GM23338 (cell line): ENCODE results near the gene GRIN2B. TPM values are rescaled to one million over a fixed set of nuclear protein-coding genes. Genes with fewer than 3 reads are reported as not detected.

Experiments
- ATAC-seq: fragments of 200-7000 bp; cut with Tn5 transposase; 3 replicates; pipeline ENCODE4 v1.9.1; 2020
- DNase-seq: peaks from one replicate; pipeline ENCODE4 v3.0.0-alpha.2; 2015; ENCODE audit warnings: low spot score
- H2AFZ ChIP-seq: fragments of 200-600 bp; sonication (generic); 2 replicates; pipeline ENCODE4 v1.8.0; 2016; ENCODE audit warnings: antibody characterized with exemption, mild to moderate bottlenecking, moderate library complexity
- H3F3A ChIP-seq: fragments of 200-600 bp; sonication (generic); replicated peaks from 2 replicates; pipeline ENCODE4 v1.8.0; 2017; ENCODE audit warnings: antibody characterized with exemption, mixed run types, low read depth
- H3K27ac ChIP-seq: fragments of 200-600 bp; sonication (generic); 2 replicates; pipeline ENCODE4 v1.6.1; 2016; ENCODE audit warnings: low read depth
- H3K27me3 ChIP-seq: fragments of 200-600 bp; sonication (generic); 2 replicates; pipeline ENCODE4 v1.8.0; 2016; ENCODE audit warnings: mild to moderate bottlenecking, mixed run types, moderate library complexity; ENCODE audit not compliant: insufficient read depth
- H3K36me3 ChIP-seq: fragments of 200-600 bp; sonication (generic); 2 replicates; pipeline ENCODE4 v1.8.0; 2016; ENCODE audit warnings: mild to moderate bottlenecking; ENCODE audit not compliant: insufficient read depth
- H3K4me1 ChIP-seq: fragments of 200-600 bp; sonication (generic); 2 replicates; pipeline ENCODE4 v1.8.0; 2016; ENCODE audit warnings: mild to moderate bottlenecking, moderate library complexity; ENCODE audit not compliant: insufficient read depth
- H3K4me2 ChIP-seq: fragments of 200-600 bp; sonication (generic); 2 replicates; pipeline ENCODE4 v1.7.1; 2017; ENCODE audit warnings: mixed run types
- H3K4me3 ChIP-seq: fragments of 200-600 bp; sonication (generic); 2 replicates; pipeline ENCODE4 v1.6.1; 2016; ENCODE audit warnings: mixed run types
- H3K79me2 ChIP-seq: fragments of 200-600 bp; sonication (generic); replicated peaks from 2 replicates; pipeline ENCODE4 v1.8.0; 2017; ENCODE audit warnings: mild to moderate bottlenecking; ENCODE audit not compliant: insufficient read depth
- H3K9me2 ChIP-seq: fragments of 200-600 bp; sonication (generic); 2 replicates; pipeline ENCODE4 v1.8.0; 2017; ENCODE audit not compliant: insufficient read depth
- H4K20me1 ChIP-seq: fragments of 200-600 bp; sonication (generic); replicated peaks from 2 replicates; pipeline ENCODE4 v1.8.0; 2017; ENCODE audit warnings: mild to moderate bottlenecking; ENCODE audit not compliant: insufficient read depth
- H3K27ac Mint-ChIP-seq: 2 replicates; pipeline ENCODE4 v1.8.0; 2020; ENCODE audit warnings: inconsistent platforms, mild to moderate bottlenecking, moderate library complexity, mixed read lengths
- H3K27me3 Mint-ChIP-seq: 3 replicates; pipeline ENCODE4 v1.8.0; 2022; ENCODE audit warnings: low read depth, mild to moderate bottlenecking, moderate library complexity, mixed read lengths, inconsistent platforms; ENCODE audit not compliant: insufficient read depth, poor library complexity
- H3K36me3 Mint-ChIP-seq: 3 replicates; pipeline ENCODE4 v1.8.0; 2021; ENCODE audit warnings: low read depth, mild to moderate bottlenecking, inconsistent platforms, moderate library complexity, mixed read lengths
- H3K4me1 Mint-ChIP-seq: 3 replicates; pipeline ENCODE4 v1.8.0; 2020; ENCODE audit warnings: mild to moderate bottlenecking, inconsistent platforms, mixed read lengths
- H3K4me3 Mint-ChIP-seq: 3 replicates; pipeline ENCODE4 v1.8.0; 2021; ENCODE audit warnings: moderate library complexity, mild to moderate bottlenecking, inconsistent platforms, mixed read lengths
- H3K9me3 Mint-ChIP-seq: 3 replicates; pipeline ENCODE4 v1.8.0; 2020; ENCODE audit warnings: moderate library complexity, mild to moderate bottlenecking, inconsistent platforms, mixed read lengths
- CREB1 ChIP-seq: fragments of 250-450 bp; sonication (Bioruptor Pico); IDR thresholded peaks from 2 replicates; pipeline ENCODE4 v1.5.0; 2020; ENCODE audit warnings: low read depth, mild to moderate bottlenecking, moderate library complexity
- ETS1 ChIP-seq: IDR thresholded peaks from 2 replicates; pipeline ENCODE4 v1.6.1; 2016; ENCODE audit warnings: antibody characterized with exemption
- EZH2 ChIP-seq: fragments of 200-600 bp; sonication (generic); IDR thresholded peaks from one replicate; pipeline ENCODE4 v1.8.0; 2017; ENCODE audit warnings: antibody characterized with exemption, mild to moderate bottlenecking, low read depth; ENCODE audit not compliant: unreplicated experiment
- EZH2phosphoT487 ChIP-seq: fragments of 200-600 bp; sonication (generic); IDR thresholded peaks from one replicate; pipeline ENCODE4 v1.8.1; 2018; ENCODE audit warnings: antibody characterized with exemption; ENCODE audit not compliant: unreplicated experiment
- JUNB ChIP-seq: IDR thresholded peaks from one replicate; pipeline ENCODE4 v1.6.1; 2016; ENCODE audit warnings: antibody characterized with exemption; ENCODE audit not compliant: unreplicated experiment
- NANOG ChIP-seq: IDR thresholded peaks from 2 replicates; pipeline ENCODE4 v1.6.1; 2016; ENCODE audit warnings: antibody characterized with exemption, borderline replicate concordance
- POLR2AphosphoS5 ChIP-seq: IDR thresholded peaks from 2 replicates; pipeline ENCODE4 v1.6.1; 2016; ENCODE audit warnings: antibody characterized with exemption, low read depth
- REST ChIP-seq: IDR thresholded peaks from one replicate; pipeline ENCODE4 v1.6.1; 2018; ENCODE audit warnings: antibody characterized with exemption; ENCODE audit not compliant: unreplicated experiment
- ZNF114 ChIP-seq: fragments of 250-450 bp; sonication (Bioruptor Pico); IDR thresholded peaks from 2 replicates; pipeline ENCODE4 v1.5.0; 2020; ENCODE audit warnings: mild to moderate bottlenecking, moderate library complexity
- ZNF462 ChIP-seq: fragments of 250-450 bp; sonication (Bioruptor Pico); IDR thresholded peaks from 2 replicates; pipeline ENCODE4 v1.5.0; 2020; ENCODE audit warnings: mild to moderate bottlenecking, moderate library complexity
- polyA plus RNA-seq: library from polyadenylated mRNA; unstranded; fragments of >200 nt; fragmentation: Nextera tagmentation; extraction: Ambion mirVana; gene quantifications from 2 replicates; pipeline ENCODE4 v1.2.1, GENCODE V29; 2016
- total RNA-seq: library from RNA; depleted of rRNA; stranded (reverse); fragments of >200 nt; shearing (Covaris generic); gene quantifications from 2 replicates; pipeline ENCODE4 v1.2.3, GENCODE V29; 2014

GRIN2B gene
- total and polyA plus RNA-seq, 2 experiments from 2014 or later = 0.31 to 3.0 TPM

- Histone ChIP-seq H3K9me2 (peaks cover 3% of the 10 kb centered on the region; the same call in 1 of the 2 replicates), H4K20me1 (no peaks in the 10 kb centered on the region), H3K27ac (no peak overlapping the region), H2AFZ (no peak overlapping the region), H3K79me2 (no peaks in the 10 kb centered on the region), H3K4me2 (no peak overlapping the region), H3F3A (no peaks in the 10 kb centered on the region), H3K27me3 (no peaks in the 10 kb centered on the region), H3K4me3 (no peak overlapping the region), H3K36me3 (no peaks in the 10 kb centered on the region), H3K4me1 (peaks cover 14% of the 10 kb centered on the region; the same call in 1 of the 2 replicates)
- H3K9me3 Mint-ChIP-seq = no peaks in the 10 kb centered on the region
- no peaks in the 10 kb centered on the region for H3K36me3 Mint-ChIP-seq
- H3K4me1 Mint-ChIP-seq = peaks cover 7% of the 10 kb centered on the region; the same call in 2 of the 3 replicates
- TF ChIP-seq EZH2phosphoT487 = no peak
- no peak overlapping the region for H3K4me3 Mint-ChIP-seq
- ATAC-seq (no peak), DNase-seq (no peak)
- no peaks in the 10 kb centered on the region for H3K27me3 Mint-ChIP-seq
- 0 out of 2 replicates have a peak overlapping the region, but pooled peaks have one; percentile 47 for H3K27ac Mint-ChIP-seq
These were observed 32.8 kb downstream of the GRIN2B start for GRCh38 chr12:13948621-13949020.

- no peak for ATAC-seq
These were observed 34.0 kb downstream of the GRIN2B start for GRCh38 chr12:13947276-13947946.

More at GRCh38 chr12:13947276-13947946, 34.0 kb downstream of the GRIN2B start:
- TF ChIP-seq EZH2phosphoT487 (no peak), POLR2AphosphoS5 (no peak), ETS1 (no peak), CREB1 (CRISPR knock-in tag) (no peak), ZNF462 (CRISPR knock-in tag) (no peak), REST (no peak), JUNB (no peak), EZH2 (no peak), NANOG (no peak), ZNF114 (CRISPR knock-in tag) (no peak)
- Histone ChIP-seq H3K79me2 (no peaks in the 10 kb centered on the region), H4K20me1 (no peaks in the 10 kb centered on the region), H3K9me2 (no peaks in the 10 kb centered on the region; the same call in 1 of the 2 replicates), H2AFZ (no peak overlapping the region), H3K36me3 (no peaks in the 10 kb centered on the region), H3K4me1 (peaks cover 26% of the 10 kb centered on the region; the same call in 1 of the 2 replicates), H3K4me2 (no peak overlapping the region), H3K27ac (no peak overlapping the region), H3F3A (no peaks in the 10 kb centered on the region), H3K27me3 (no peaks in the 10 kb centered on the region), H3K4me3 (no peak overlapping the region)
- no peak overlapping the region for H3K27ac Mint-ChIP-seq
- H3K4me1 Mint-ChIP-seq = peaks cover 15% of the 10 kb centered on the region
- no peaks in the 10 kb centered on the region for H3K9me3 Mint-ChIP-seq
- no peaks in the 10 kb centered on the region for H3K27me3 Mint-ChIP-seq
- no peak overlapping the region for H3K4me3 Mint-ChIP-seq
- H3K36me3 Mint-ChIP-seq = no peaks in the 10 kb centered on the region
- DNase-seq = no peak
